HepG2 (cell line): Measurements from ENCODE around the gene REEP3. TPM values are rescaled to one million over a fixed set of nuclear protein-coding genes. Genes with fewer than 3 reads are reported as not detected.

ENCODE experiments used
- ATF7-NPFF ChIP-seq: sonication (generic); formaldehyde crosslinking; IDR thresholded peaks from 2 replicates; pipeline ENCODE4 v1.8.1; 2023; ENCODE audit warnings: mild to moderate bottlenecking, low read depth, missing genetic modification reagents, moderate library complexity
- EP300 ChIP-seq, 3 experiments: sonication (generic) in 1 of 3; formaldehyde crosslinking in 1 of 3; IDR thresholded peaks; 2 replicates each; pipeline versions ENCODE4 v1.5.1 to v1.6.1; 2011 to 2020; ENCODE audit warnings: low read depth in 2 of 3, low read length in 2 of 3, borderline replicate concordance in 1 of 3, improper control_type of control experiment in 1 of 3, mild to moderate bottlenecking in 1 of 3, missing genetic modification reagents in 1 of 3, moderate library complexity in 1 of 3
- ERF ChIP-seq: IDR thresholded peaks from 2 replicates; pipeline ENCODE4 v1.6.1; 2018; ENCODE audit warnings: missing biosample characterization, missing genetic modification reagents
- GMEB1 ChIP-seq: sonication (generic); formaldehyde crosslinking; IDR thresholded peaks from 2 replicates; pipeline ENCODE4 v1.5.1; 2020; ENCODE audit warnings: missing genetic modification reagents, mild to moderate bottlenecking, borderline replicate concordance
- HOXD1 ChIP-seq: sonication (generic); formaldehyde crosslinking; IDR thresholded peaks from 2 replicates; pipeline ENCODE4 v1.5.0; 2020; ENCODE audit warnings: missing genetic modification reagents
- NR2F2 ChIP-seq: IDR thresholded peaks from 2 replicates; pipeline ENCODE4 v1.6.1; 2012; ENCODE audit warnings: low read depth, inconsistent platforms, borderline replicate concordance
- RCOR2 ChIP-seq: IDR thresholded peaks from 2 replicates; pipeline ENCODE4 v1.6.1; 2016; ENCODE audit warnings: missing biosample characterization, missing genetic modification reagents
- REPIN1 ChIP-seq: sonication (generic); formaldehyde crosslinking; IDR thresholded peaks from 2 replicates; pipeline ENCODE4 v1.8.0; 2022; ENCODE audit warnings: missing genetic modification reagents, low read depth, mild to moderate bottlenecking, borderline replicate concordance
- SRSF1 ChIP-seq: fragments of 200-400 bp; formaldehyde crosslinking; optimal IDR thresholded peaks from 2 replicates; pipeline ENCODE3; 2017; ENCODE audit warnings: mild to moderate bottlenecking, low read depth, low read length, moderate library complexity
- STAT6 ChIP-seq: sonication (generic); formaldehyde crosslinking; IDR thresholded peaks from 2 replicates; pipeline ENCODE4 v1.4.0; 2020; ENCODE audit warnings: missing genetic modification reagents, mild to moderate bottlenecking, borderline replicate concordance
- TAF15 ChIP-seq: fragments of 200-400 bp; formaldehyde crosslinking; IDR thresholded peaks from one replicate; pipeline ENCODE4 v1.6.1; 2018; ENCODE audit warnings: mild to moderate bottlenecking, low read depth, low read length; ENCODE audit not compliant: poor library complexity, severe bottlenecking
- YEATS4 ChIP-seq: sonication (generic); formaldehyde crosslinking; IDR thresholded peaks from 2 replicates; pipeline ENCODE4 v1.4.0; 2020; ENCODE audit warnings: missing genetic modification reagents, borderline replicate concordance
- ZNF414 ChIP-seq: sonication (generic); formaldehyde crosslinking; IDR thresholded peaks from 2 replicates; pipeline ENCODE4 v1.5.0; 2020; ENCODE audit warnings: missing genetic modification reagents
- ZNF430 ChIP-seq: sonication (generic); formaldehyde crosslinking; IDR thresholded peaks from 2 replicates; pipeline ENCODE4 v1.9.0; 2021; ENCODE audit warnings: mild to moderate bottlenecking, missing genetic modification reagents
- ZNF543 ChIP-seq: sonication (generic); formaldehyde crosslinking; IDR thresholded peaks from 2 replicates; pipeline ENCODE4 v1.4.0; 2020; ENCODE audit warnings: mild to moderate bottlenecking, missing genetic modification reagents
- ZNF576 ChIP-seq: sonication (generic); formaldehyde crosslinking; IDR thresholded peaks from 2 replicates; pipeline ENCODE4 v1.4.0; 2020; ENCODE audit warnings: mild to moderate bottlenecking, missing genetic modification reagents
- ZNF766 ChIP-seq: sonication (generic); formaldehyde crosslinking; IDR thresholded peaks from 2 replicates; pipeline ENCODE4 v1.5.0; 2020; ENCODE audit warnings: missing genetic modification reagents, borderline replicate concordance
- ZSCAN9 ChIP-seq: IDR thresholded peaks from 2 replicates; pipeline ENCODE4 v1.6.1; 2016; ENCODE audit warnings: borderline replicate concordance
- polyA plus RNA-seq, 8 experiments: library from polyadenylated mRNA; depleted of rRNA in 3 of 8; stranded (reverse) in 7 of 8; unstranded in 1 of 8; fragments of >200 nt; fragmentation: Illumina TruSeq in 4 of 8; extraction: Trizol in 4 of 8; gene quantifications; 2 replicates each; pipeline versions ENCODE4 v1.2.1 to v1.2.3, GENCODE V29; 2011 to 2016; ENCODE audit warnings: low read depth in 4 of 8, missing spikeins in 1 of 8, mixed read lengths in 1 of 8; ENCODE audit not compliant: insufficient read depth in 1 of 8
- total RNA-seq, 5 experiments: library from RNA; depleted of rRNA; stranded (reverse); fragments of >200 nt; fragmentation: Illumina TruSeq; extraction: Trizol; gene quantifications; 2 replicates each; pipeline ENCODE4 v1.2.3, GENCODE V29; 2016; ENCODE audit warnings: low read depth in 1 of 5
- TF ChIP-seq, protein P1 (sequence below): sonication (generic); formaldehyde crosslinking; IDR thresholded peaks from 2 replicates; pipeline ENCODE4 v1.5.0; 2020; ENCODE audit warnings: mild to moderate bottlenecking, missing genetic modification reagents, borderline replicate concordance

Gene REEP3
- total and polyA plus RNA-seq, 2 of the 13 experiments (the other 11 are each of a cell fraction or from before 2014, with no cell fraction given): 7.1 to 31.4 TPM

DNA sequence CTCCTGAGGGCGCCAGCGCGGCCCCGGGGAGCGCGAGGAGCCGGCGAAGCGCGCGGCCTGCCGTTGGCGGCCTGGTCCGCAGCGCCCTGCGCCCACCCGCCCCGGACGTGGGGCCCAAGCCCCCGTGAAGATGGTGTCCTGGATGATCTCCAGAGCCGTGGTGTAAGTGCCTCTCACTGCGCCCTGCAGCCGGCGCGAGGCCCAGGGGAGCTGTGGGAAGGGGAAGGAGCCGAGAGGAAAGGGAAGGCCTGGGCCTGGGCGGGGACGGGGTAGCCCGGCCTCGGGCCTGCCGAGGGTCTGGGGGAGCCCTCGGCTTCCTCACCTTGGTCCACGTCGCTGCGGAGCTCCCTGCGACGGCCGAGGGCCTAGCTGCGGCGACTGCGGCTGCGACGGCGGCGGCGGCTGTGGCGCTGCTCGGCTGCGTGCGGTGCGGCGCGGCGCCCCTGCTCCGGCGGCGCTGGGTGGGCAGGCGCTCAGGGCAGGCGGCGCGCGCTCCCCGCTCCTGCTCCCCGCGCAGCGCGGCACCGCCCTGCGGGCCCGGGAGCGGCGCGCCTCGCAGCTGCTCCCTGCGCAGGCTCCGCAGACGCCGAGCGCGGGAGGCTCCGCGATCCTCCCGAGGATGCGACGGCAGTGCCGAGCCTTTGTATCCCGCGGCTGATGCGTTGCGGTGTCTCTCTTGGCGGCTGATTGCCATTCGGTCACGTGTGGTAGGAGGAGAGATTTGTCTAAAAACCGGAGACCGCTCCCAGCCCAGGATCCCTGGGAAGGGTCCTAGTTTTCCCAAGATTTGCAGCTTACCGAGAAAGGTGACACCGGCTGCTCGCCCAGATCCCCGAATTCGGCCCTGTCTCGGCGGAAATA is 445 bp downstream of the REEP3 start (continued):
- TF ChIP-seq NR2F2 (no peak), ERF (0 out of 2 replicates have a peak, but pooled peaks have one; percentile 28), ZNF543 (CRISPR knock-in tag) (peak; percentile 13; the same call in 1 of the 2 replicates), ZNF766 (CRISPR knock-in tag) (no peak), ATF7-NPFF (CRISPR knock-in tag) (peak; percentile 44; the same call in 1 of the 2 replicates), HOXD1 (CRISPR knock-in tag) (no peak), ZNF414 (CRISPR knock-in tag) (peak; percentile 46; the same call in 1 of the 2 replicates), ZNF576 (CRISPR knock-in tag) (no peak), YEATS4 (CRISPR knock-in tag) (peak; percentile 74), TAF15 (peak; percentile 68), RCOR2 (CRISPR knock-in tag) (no peak), SRSF1 (peak; percentile 49), ZSCAN9 (CRISPR knock-in tag) (no peak), REPIN1 (CRISPR knock-in tag) (no peak; the same call in 1 of the 2 replicates), EP300 (IDR thresholded peaks at IDR 0.05; ENCODE audit: low read depth in 2 of 2, low read length in 2 of 2) (peak in 1 of 2 experiments; percentile 32; a peak in 1 of 4 replicates), EP300 (CRISPR knock-in tag; IDR thresholded peaks at IDR 0.05; ENCODE audit: borderline replicate concordance) (0 out of 2 replicates have a peak, but pooled peaks have one; percentile 15), STAT6 (CRISPR knock-in tag) (no peak), GMEB1 (CRISPR knock-in tag) (peak; percentile 44; the same call in 1 of the 2 replicates), ZNF430 (CRISPR knock-in tag) (peak; percentile 20; the same call in 1 of the 2 replicates)
- TF ChIP-seq, protein P1, sequence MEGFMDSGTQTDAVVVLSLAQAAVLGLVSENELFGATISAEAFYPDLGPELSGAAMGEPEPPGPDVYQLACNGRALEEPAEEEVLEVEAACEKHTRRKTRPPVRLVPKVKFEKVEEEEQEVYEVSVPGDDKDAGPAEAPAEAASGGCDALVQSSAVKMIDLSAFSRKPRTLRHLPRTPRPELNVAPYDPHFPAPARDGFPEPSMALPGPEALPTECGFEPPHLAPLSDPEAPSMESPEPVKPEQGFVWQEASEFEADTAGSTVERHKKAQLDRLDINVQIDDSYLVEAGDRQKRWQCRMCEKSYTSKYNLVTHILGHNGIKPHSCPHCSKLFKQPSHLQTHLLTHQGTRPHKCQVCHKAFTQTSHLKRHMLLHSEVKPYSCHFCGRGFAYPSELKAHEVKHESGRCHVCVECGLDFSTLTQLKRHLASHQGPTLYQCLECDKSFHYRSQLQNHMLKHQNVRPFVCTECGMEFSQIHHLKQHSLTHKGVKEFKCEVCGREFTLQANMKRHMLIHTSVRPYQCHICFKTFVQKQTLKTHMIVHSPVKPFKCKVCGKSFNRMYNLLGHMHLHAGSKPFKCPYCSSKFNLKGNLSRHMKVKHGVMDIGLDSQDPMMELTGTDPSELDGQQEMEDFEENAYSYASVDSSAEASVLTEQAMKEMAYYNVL (CRISPR knock-in tag): no peak
